ENCODE results near the gene SPSB1. TPM values are rescaled to one million over a fixed set of nuclear protein-coding genes. Genes with fewer than 3 reads are reported as not detected.

Gene SPSB1
- total and polyA plus RNA-seq, 2 experiments from 2014 or later = 2.4 to 6.8 TPM

- TF ChIP-seq ZNF462 (CRISPR knock-in tag; IDR thresholded peaks at IDR 0.05) (no peak), EZH2phosphoT487 (IDR thresholded peaks at IDR 0.05; ENCODE audit: unreplicated experiment) (no peak), ETS1 (IDR thresholded peaks at IDR 0.05) (no peak), ZNF114 (CRISPR knock-in tag; IDR thresholded peaks at IDR 0.05) (no peak), CREB1 (CRISPR knock-in tag; IDR thresholded peaks at IDR 0.05; ENCODE audit: low read depth) (no peak), POLR2AphosphoS5 (IDR thresholded peaks at IDR 0.05; ENCODE audit: low read depth) (no peak), JUNB (IDR thresholded peaks at IDR 0.05; ENCODE audit: unreplicated experiment) (no peak), EZH2 (IDR thresholded peaks at IDR 0.05; ENCODE audit: low read depth, unreplicated experiment) (no peak), STAT1 (IDR thresholded peaks at IDR 0.05; ENCODE audit: unreplicated experiment) (no peak), NANOG (IDR thresholded peaks at IDR 0.05; ENCODE audit: borderline replicate concordance) (no peak)
Observed at GRCh38 chr1:9291914-9292360, 757 bp upstream of the SPSB1 start (continued).

- DNase-seq (ENCODE audit: low spot score) (no peak), ATAC-seq (no peak)
- Mint-ChIP-seq H3K27me3 (ENCODE audit: insufficient read depth, low read depth, poor library complexity) (peaks cover 10% of the 10 kb centered on the region), H3K4me3 (no peak overlapping the region), H3K27ac (no peak overlapping the region), H3K4me1 (peaks cover 11% of the 10 kb centered on the region; the same call in 2 of the 3 replicates), H3K36me3 (ENCODE audit: low read depth) (peaks cover 4% of the 10 kb centered on the region; the same call in 2 of the 3 replicates), H3K9me3 (peaks cover 8% of the 10 kb centered on the region)
- Histone ChIP-seq H3K27me3 (ENCODE audit: insufficient read depth) (peaks cover 28% of the 10 kb centered on the region), H3K36me3 (ENCODE audit: insufficient read depth) (no peaks in the 10 kb centered on the region), H2AFZ (peak overlapping the region; percentile 76), H3K4me2 (peak overlapping the region; percentile 88), H3K27ac (ENCODE audit: low read depth) (no peak overlapping the region), H4K20me1 (replicated peaks; ENCODE audit: insufficient read depth) (no peaks in the 10 kb centered on the region; the same call in 1 of the 2 replicates), H3F3A (replicated peaks; ENCODE audit: low read depth) (0 out of 2 replicates have a peak, but pooled peaks cover 7% of the 10 kb centered on the region), H3K79me2 (replicated peaks; ENCODE audit: insufficient read depth) (no peaks in the 10 kb centered on the region), H3K4me3 (peak overlapping the region; percentile 79), H3K4me1 (ENCODE audit: insufficient read depth) (no peaks in the 10 kb centered on the region; the same call in 1 of the 2 replicates), H3K9me2 (ENCODE audit: insufficient read depth) (no peaks in the 10 kb centered on the region)
- TF ChIP-seq JUNB (IDR thresholded peaks at IDR 0.05; ENCODE audit: unreplicated experiment) = no peak
- no peak for TF ChIP-seq ZNF114 (CRISPR knock-in tag; IDR thresholded peaks at IDR 0.05)
- no peak for TF ChIP-seq CREB1 (CRISPR knock-in tag; IDR thresholded peaks at IDR 0.05; ENCODE audit: low read depth)
- no peak for TF ChIP-seq NANOG (IDR thresholded peaks at IDR 0.05; ENCODE audit: borderline replicate concordance)
Observed at GRCh38 chr1:9293241-9293532, 493 bp downstream of the SPSB1 start.

Measured in GM23338 (cell line).